Sigmoid colon (tissue), 7 donors: ENCODE results near the gene PTPRN. TPM values are rescaled to one million over a fixed set of nuclear protein-coding genes. Genes with fewer than 3 reads are reported as not detected.

ENCODE experiments used
- DNase-seq: peaks from one replicate; pipeline ENCODE4 v3.0.0-alpha.2; 2019
- H3K27ac ChIP-seq, 4 donors: fragments of 200-600 bp; sonication (generic); one replicate each; pipeline ENCODE4 v1.5.1; 2016 to 2019; ENCODE audit warnings: mild to moderate bottlenecking in 1 of 4
- H3K27me3 ChIP-seq, 3 donors: fragments of 200-600 bp; sonication (generic); one replicate each; pipeline ENCODE4 v1.5.1; 2019; ENCODE audit warnings: mild to moderate bottlenecking in 1 of 3
- H3K36me3 ChIP-seq, 4 donors: fragments of 200-600 bp; sonication (generic); one replicate each; pipeline ENCODE4 v1.5.1; 2016 to 2019
- H3K4me1 ChIP-seq, 4 donors: fragments of 200-600 bp; sonication (generic); one replicate each; pipeline ENCODE4 v1.5.1; 2017 to 2019
- H3K4me3 ChIP-seq, 4 donors: fragments of 200-600 bp; sonication (generic); one replicate each; pipeline ENCODE4 v1.5.1; 2017 to 2019; ENCODE audit warnings: mild to moderate bottlenecking in 2 of 4, moderate library complexity in 1 of 4
- H3K9me3 ChIP-seq, 4 donors: fragments of 200-600 bp in 3 of 4; sonication (generic) in 3 of 4; one replicate each; pipeline versions ENCODE4 v1.5.1 to v1.6.1; 2013 to 2019
- EP300 ChIP-seq, 4 donors: sonication (generic); formaldehyde crosslinking; IDR thresholded peaks; one replicate each; pipeline ENCODE4 v1.6.1; 2017; ENCODE audit warnings: antibody characterized with exemption in 4 of 4
- POLR2A ChIP-seq, 2 donors: fragments of 450-650 bp; IDR thresholded peaks; one replicate each; pipeline ENCODE4 v1.6.1; 2016; ENCODE audit warnings: antibody characterized with exemption in 2 of 2, mild to moderate bottlenecking in 2 of 2, moderate library complexity in 2 of 2
- POLR2AphosphoS5 ChIP-seq, 4 donors: sonication (generic); formaldehyde crosslinking; IDR thresholded peaks; one replicate each; pipeline ENCODE4 v1.6.1; 2017; ENCODE audit warnings: antibody characterized with exemption in 4 of 4
- WGBS, 2 donors: extraction: QIAGEN DNeasy Blood & Tissue Kit; methylation state at CpG; one replicate each; pipeline ENCODE4 v1.1.7; 2013; 5-methylcytosine and 5-hydroxymethylcytosine counted together
- intact Hi-C: fragments of 100-400 bp; cut with DNase I; formaldehyde crosslinking; loops from one replicate; pipeline ENCODE4 v1.15.1; 2023
- polyA plus RNA-seq, 3 donors: library from polyadenylated mRNA; stranded (reverse); fragments of 200-250 nt; gene quantifications; one replicate each; pipeline ENCODE4 v1.2.3, GENCODE V29; 2013
- total RNA-seq, 4 donors: library from RNA; depleted of rRNA; stranded (reverse); fragments of >200 nt; gene quantifications; one replicate each; pipeline ENCODE4 v1.1.0, GENCODE V29; 2016
- TF ChIP-seq, protein P1 (sequence below), 4 experiments: fragments of 450-650 bp in 3 of 4; fragments of 200-600 bp in 1 of 4; IDR thresholded peaks; one replicate each; pipeline ENCODE4 v1.5.1; 2016 to 2019; ENCODE audit warnings: antibody characterized with exemption in 4 of 4, mild to moderate bottlenecking in 3 of 4, moderate library complexity in 2 of 4
- donor health status: healthy with polysubstance abuse.
- donor health status: Bipolar disorder and iron deficiency.
- donor health status: healthy.

The PTPRN gene
- total and polyA plus RNA-seq, 7 donors, result 1.2 to 8.8 (median 7.8) TPM; not detected in 2

DNA sequence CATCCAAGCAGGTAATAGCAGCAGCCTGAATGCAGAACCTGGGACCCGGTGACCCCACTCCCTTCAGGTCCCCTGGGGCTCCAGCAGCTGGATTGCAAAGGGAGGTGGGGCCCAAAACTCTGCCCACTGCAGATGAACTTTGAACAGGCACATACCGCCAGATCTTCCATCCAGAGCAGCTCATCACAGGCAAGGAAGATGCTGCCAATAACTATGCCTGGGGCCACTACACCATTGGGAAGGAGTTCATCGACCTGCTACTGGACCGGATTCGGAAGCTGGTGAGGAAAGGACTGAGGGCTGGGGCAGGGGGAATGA lies 39.2 kb downstream of the PTPRN start:
- no peak for DNase-seq
- 62 to 79% methylated on average over 5 of the region's 5 CpGs for WGBS, 2 donors
- H3K4me3 ChIP-seq, result no peak overlapping the region
- no peak overlapping the region for H3K27ac ChIP-seq
- intact Hi-C loops, result no loop called here
- no peaks in the 10 kb centered on the region for H3K27me3 ChIP-seq
- no peaks in the 10 kb centered on the region for H3K36me3 ChIP-seq
- H3K9me3 ChIP-seq, result no peaks in the 10 kb centered on the region
- no peak for TF ChIP-seq EP300 (IDR thresholded peaks at IDR 0.05)
- TF ChIP-seq POLR2A (IDR thresholded peaks at IDR 0.05), result no peak
- H3K4me1 ChIP-seq, result peaks cover 0 to 13% (median 11%) of the 10 kb centered on the region in 4 donors

DNA sequence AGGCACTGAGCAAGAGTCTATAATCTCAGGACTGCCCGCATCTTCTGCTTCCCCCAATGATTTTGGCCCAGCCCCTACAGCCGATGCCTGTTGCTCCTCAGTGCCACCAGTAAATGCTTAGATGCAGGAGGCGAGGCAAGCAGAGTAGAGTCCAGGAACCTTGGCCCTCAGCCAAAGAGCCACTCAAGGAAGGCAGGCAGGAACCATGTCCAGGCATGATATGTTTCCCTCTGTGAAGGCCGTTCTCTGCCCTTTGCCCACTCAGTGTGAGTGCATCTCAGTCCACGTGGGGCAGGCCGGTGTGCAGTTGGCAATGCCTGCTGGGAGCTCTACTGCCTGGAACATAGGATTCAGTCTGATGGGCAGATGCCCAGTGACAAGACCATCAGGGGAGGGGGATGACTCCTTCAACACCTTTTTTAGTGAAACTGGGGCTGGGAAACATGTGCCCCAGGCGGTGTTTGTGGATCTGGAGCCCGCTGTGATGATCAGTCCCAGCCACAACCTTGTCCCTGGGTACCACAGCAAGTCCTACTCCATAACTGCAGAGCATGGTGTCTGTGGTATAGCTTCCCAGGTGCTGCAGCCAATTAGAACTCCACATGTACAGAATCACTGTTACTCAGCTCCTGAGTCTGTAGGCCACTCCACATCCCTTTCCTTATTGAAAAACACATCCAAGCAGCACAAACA lies 39.7 kb downstream of the PTPRN start:
- no peak overlapping the region for H3K27ac ChIP-seq

DNA sequence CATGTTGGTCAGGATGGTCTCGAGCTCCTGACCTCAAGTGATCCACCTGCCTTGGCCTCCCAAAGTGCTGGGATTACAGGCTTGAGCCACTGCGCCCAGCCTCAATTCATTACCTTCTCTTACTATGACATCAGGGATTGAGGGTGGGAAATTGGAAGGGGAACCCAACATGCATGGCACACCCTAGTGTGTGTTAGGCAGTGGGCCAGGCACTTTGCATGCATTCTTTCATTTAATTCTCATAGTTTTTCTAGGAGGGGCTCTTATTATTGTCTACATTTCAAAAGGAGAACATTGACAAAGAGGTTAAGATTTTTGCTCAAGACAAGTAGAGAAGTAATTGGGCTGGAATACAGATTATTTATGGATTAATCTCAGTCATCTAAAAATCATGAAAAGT lies 40.9 kb downstream of the PTPRN start:
- Histone ChIP-seq H3K4me3 (no peak overlapping the region), H3K36me3 (no peaks in the 10 kb centered on the region)
- WGBS, 2 donors, result 83 to 89% methylated on average over 2 of the region's 2 CpGs

More for the DNA sequence above, 39.7 kb downstream of the PTPRN start:
- Histone ChIP-seq H3K4me3 (no peak overlapping the region), H3K4me1 (peaks cover 0 to 8% (median 6%) of the 10 kb centered on the region in 4 donors), H3K36me3 (no peaks in the 10 kb centered on the region), H3K9me3 (no peaks in the 10 kb centered on the region), H3K27me3 (no peaks in the 10 kb centered on the region)
- intact Hi-C loops, result loop anchor here (5.0 kb wide), 1 partner anchor 33 kb away; no protein-coding TSS in a partner anchor
- no peak for DNase-seq
- no peak for TF ChIP-seq EP300 (IDR thresholded peaks at IDR 0.05)
- TF ChIP-seq, protein P1, sequence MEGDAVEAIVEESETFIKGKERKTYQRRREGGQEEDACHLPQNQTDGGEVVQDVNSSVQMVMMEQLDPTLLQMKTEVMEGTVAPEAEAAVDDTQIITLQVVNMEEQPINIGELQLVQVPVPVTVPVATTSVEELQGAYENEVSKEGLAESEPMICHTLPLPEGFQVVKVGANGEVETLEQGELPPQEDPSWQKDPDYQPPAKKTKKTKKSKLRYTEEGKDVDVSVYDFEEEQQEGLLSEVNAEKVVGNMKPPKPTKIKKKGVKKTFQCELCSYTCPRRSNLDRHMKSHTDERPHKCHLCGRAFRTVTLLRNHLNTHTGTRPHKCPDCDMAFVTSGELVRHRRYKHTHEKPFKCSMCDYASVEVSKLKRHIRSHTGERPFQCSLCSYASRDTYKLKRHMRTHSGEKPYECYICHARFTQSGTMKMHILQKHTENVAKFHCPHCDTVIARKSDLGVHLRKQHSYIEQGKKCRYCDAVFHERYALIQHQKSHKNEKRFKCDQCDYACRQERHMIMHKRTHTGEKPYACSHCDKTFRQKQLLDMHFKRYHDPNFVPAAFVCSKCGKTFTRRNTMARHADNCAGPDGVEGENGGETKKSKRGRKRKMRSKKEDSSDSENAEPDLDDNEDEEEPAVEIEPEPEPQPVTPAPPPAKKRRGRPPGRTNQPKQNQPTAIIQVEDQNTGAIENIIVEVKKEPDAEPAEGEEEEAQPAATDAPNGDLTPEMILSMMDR (IDR thresholded peaks at IDR 0.05), result no peak
- TF ChIP-seq POLR2A (IDR thresholded peaks at IDR 0.05), result no peak
- TF ChIP-seq POLR2AphosphoS5 (IDR thresholded peaks at IDR 0.05), result no peak
- 38 to 68% methylated on average over 8 of the region's 8 CpGs for WGBS, 2 donors

DNA sequence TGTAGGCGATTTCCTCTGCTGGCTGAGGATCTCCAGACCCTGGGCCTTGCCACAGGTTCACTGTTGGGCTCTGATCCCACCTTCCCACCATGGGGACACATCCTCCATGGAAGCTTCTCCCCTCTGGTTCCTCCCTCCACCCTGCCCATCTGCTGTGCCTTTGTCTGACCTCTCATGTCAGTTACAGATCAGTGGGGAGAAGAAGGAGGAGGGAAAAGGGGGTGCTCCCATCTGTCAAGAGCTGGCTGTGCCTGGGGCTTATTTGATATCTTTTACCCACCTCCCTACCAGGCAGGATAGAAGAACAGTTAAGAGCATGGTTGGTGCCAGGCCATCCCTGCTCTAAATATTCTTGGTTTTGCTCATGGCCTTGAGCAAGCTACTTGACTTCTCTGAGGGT lies 42.3 kb downstream of the PTPRN start:
- intact Hi-C loops, result loop anchor here (5.0 kb wide), 1 partner anchor 35 kb away; no protein-coding TSS in a partner anchor
- DNase-seq, result no peak
- no peak for TF ChIP-seq POLR2A (IDR thresholded peaks at IDR 0.05)
- TF ChIP-seq, protein P1 (IDR thresholded peaks at IDR 0.05), result no peak
- TF ChIP-seq POLR2AphosphoS5 (IDR thresholded peaks at IDR 0.05), result no peak
- TF ChIP-seq EP300 (IDR thresholded peaks at IDR 0.05), result no peak

More for the DNA sequence above, 40.9 kb downstream of the PTPRN start:
- Histone ChIP-seq H3K9me3 (no peaks in the 10 kb centered on the region), H3K27ac (no peak overlapping the region), H3K27me3 (no peaks in the 10 kb centered on the region), H3K4me1 (no peaks in the 10 kb centered on the region)
- intact Hi-C loops, result loop anchor here (5.0 kb wide), 1 partner anchor 34 kb away; no protein-coding TSS in a partner anchor
- TF ChIP-seq, protein P1 (IDR thresholded peaks at IDR 0.05), result no peak
- TF ChIP-seq POLR2AphosphoS5 (IDR thresholded peaks at IDR 0.05) (no peak), EP300 (IDR thresholded peaks at IDR 0.05) (no peak), POLR2A (IDR thresholded peaks at IDR 0.05) (no peak)
- no peak for DNase-seq

DNA sequence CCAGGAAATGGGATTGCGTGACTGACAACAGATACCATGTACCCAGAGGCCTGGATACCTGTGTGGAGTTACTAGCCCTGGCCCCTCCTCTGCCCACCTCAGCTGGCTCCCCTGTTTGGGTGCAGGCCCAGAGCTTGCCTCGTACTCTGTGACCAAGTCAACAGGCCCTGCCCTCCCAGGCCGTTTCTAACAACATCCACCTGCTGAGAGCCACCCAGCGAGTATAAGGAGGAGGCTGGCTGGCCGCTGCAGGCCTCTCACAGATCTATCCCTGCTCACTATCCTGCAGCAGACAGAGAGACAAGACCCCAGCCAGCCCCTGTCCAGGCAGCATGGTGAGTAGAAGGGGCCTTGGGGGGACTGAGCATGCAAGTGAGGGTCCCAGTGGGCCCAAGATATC lies 43.0 kb downstream of the PTPRN start:
- intact Hi-C loops, result loop anchor here (5.0 kb wide), 1 partner anchor 36 kb away; no protein-coding TSS in a partner anchor
- peaks cover 0 to 4% (median 0%) of the 10 kb centered on the region in 3 donors for H3K27me3 ChIP-seq
- WGBS, 2 donors, result 72 to 77% methylated on average over 5 of the region's 5 CpGs
- no peaks in the 10 kb centered on the region for H3K36me3 ChIP-seq
- H3K27ac ChIP-seq, result no peak overlapping the region
- TF ChIP-seq, protein P1 (IDR thresholded peaks at IDR 0.05), result no peak
- TF ChIP-seq POLR2A (IDR thresholded peaks at IDR 0.05) (no peak), EP300 (IDR thresholded peaks at IDR 0.05) (no peak), POLR2AphosphoS5 (IDR thresholded peaks at IDR 0.05) (no peak)
- H3K4me3 ChIP-seq, result no peak overlapping the region
- no peak for DNase-seq
- H3K9me3 ChIP-seq, result no peaks in the 10 kb centered on the region
- H3K4me1 ChIP-seq, result no peaks in the 10 kb centered on the region

More for the DNA sequence above, 42.3 kb downstream of the PTPRN start:
- Histone ChIP-seq H3K27ac (no peak overlapping the region), H3K36me3 (no peaks in the 10 kb centered on the region), H3K27me3 (peaks cover 0 to 4% (median 0%) of the 10 kb centered on the region in 3 donors), H3K9me3 (no peaks in the 10 kb centered on the region), H3K4me1 (no peaks in the 10 kb centered on the region), H3K4me3 (no peak overlapping the region)
- WGBS, 2 donors, result 82 to 97% methylated on average over 1 of the region's 1 CpG
